ENCODE results near the gene SPATS2. TPM values are rescaled to one million over a fixed set of nuclear protein-coding genes. Genes with fewer than 3 reads are reported as not detected.

Gene SPATS2
- total RNA-seq, 1 donor from 2014 or later, result 69.0 TPM

DNA sequence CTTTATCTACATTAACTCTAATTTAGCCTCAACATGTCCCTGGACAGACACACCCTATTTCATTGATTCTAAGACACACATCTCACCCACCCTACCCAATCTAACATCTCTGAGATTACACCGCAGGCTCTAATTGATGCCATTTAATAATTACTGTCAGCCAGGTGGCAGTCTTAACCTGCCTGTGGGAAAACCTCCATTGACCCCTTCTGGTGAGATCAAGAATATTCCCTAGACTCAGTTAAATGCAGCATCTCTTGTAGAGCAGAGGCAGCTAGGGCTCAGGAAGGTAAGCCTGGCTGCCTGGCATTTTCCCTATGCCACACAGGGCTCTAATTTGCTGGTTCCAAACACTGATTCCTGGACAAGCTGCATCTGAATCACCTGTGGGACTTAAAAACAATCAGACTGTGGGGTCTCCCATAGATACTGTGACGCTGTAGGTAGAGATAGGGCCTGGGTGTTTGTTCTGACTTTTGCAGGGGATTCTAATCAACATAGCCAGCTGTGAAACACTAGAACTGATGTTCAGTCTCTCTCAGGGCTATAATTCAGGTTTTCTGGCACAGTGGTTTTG lies 186.3 kb downstream of the SPATS2 start:
- H3K27ac Mint-ChIP-seq, result no peak overlapping the region
- H3K9me3 Mint-ChIP-seq, result no peaks in the 10 kb centered on the region
- no peak for DNase-seq (ENCODE audit: low spot score in 2 of 2, unreplicated experiment in 2 of 2)
- H3K36me3 Mint-ChIP-seq, result peaks cover 9% of the 10 kb centered on the region
- TF ChIP-seq, protein P1, sequence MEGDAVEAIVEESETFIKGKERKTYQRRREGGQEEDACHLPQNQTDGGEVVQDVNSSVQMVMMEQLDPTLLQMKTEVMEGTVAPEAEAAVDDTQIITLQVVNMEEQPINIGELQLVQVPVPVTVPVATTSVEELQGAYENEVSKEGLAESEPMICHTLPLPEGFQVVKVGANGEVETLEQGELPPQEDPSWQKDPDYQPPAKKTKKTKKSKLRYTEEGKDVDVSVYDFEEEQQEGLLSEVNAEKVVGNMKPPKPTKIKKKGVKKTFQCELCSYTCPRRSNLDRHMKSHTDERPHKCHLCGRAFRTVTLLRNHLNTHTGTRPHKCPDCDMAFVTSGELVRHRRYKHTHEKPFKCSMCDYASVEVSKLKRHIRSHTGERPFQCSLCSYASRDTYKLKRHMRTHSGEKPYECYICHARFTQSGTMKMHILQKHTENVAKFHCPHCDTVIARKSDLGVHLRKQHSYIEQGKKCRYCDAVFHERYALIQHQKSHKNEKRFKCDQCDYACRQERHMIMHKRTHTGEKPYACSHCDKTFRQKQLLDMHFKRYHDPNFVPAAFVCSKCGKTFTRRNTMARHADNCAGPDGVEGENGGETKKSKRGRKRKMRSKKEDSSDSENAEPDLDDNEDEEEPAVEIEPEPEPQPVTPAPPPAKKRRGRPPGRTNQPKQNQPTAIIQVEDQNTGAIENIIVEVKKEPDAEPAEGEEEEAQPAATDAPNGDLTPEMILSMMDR (IDR thresholded peaks at IDR 0.05; ENCODE audit: unreplicated experiment), result peak; percentile 17
- H3K4me3 Mint-ChIP-seq, result no peak overlapping the region
- peaks cover 14% of the 10 kb centered on the region for H3K27me3 Mint-ChIP-seq (ENCODE audit: low read depth)
- peaks cover 3% of the 10 kb centered on the region for H3K4me1 Mint-ChIP-seq

- Mint-ChIP-seq H3K27ac (no peak overlapping the region), H3K4me1 (no peaks in the 10 kb centered on the region), H3K4me3 (no peak overlapping the region), H3K36me3 (peaks cover 13% of the 10 kb centered on the region), H3K9me3 (no peaks in the 10 kb centered on the region), H3K27me3 (ENCODE audit: low read depth) (peaks cover 11% of the 10 kb centered on the region)
- TF ChIP-seq, protein P1 (IDR thresholded peaks at IDR 0.05; ENCODE audit: unreplicated experiment), result no peak
- DNase-seq (ENCODE audit: low spot score in 2 of 2, unreplicated experiment in 2 of 2), result no peak
Observed at GRCh38 chr12:49554266-49554665, 187.0 kb downstream of the SPATS2 start.

DNA sequence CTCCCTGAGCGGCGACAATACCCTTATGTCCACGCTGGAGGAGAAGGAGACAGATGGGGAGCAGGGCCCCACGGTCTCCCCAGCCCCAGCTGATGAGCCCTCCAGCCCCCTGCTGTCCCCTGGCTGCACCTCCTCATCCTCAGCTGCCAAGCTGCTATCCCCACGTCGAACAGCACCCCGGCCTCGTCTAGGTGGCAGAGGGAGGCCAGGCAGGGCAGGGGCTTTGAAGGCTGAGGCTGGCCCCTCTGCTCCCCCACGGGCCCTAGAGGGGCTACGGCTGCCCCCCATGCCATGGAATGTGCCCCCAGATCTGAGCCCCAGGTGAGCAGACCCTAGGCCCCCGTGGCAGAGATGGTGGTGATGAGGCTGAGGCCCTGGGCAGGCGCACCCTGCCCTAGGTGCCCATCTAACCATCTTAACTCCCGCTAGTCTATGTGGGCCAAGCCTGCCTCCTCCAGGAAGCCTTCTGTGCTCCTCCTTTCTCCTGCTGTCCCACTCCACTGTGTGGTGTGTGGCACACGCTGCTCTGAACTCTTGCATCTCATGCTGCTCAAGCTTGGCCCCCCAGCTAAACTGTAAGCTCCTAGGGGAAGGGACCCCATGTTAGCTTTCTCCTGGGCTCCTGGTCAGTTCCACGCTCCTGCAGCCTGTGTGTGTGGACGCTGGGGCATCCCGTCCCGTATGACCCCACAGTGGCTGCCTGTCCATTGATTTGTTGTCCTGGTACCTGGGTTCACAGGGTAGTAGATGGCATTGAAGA lies 188.5 kb downstream of the SPATS2 start:
- peaks cover 3% of the 10 kb centered on the region for H3K27me3 Mint-ChIP-seq (ENCODE audit: low read depth)
- H3K4me1 Mint-ChIP-seq, result no peaks in the 10 kb centered on the region
- H3K36me3 Mint-ChIP-seq, result peaks cover 17% of the 10 kb centered on the region
- no peaks in the 10 kb centered on the region for H3K9me3 Mint-ChIP-seq
- TF ChIP-seq, protein P1 (IDR thresholded peaks at IDR 0.05; ENCODE audit: unreplicated experiment), result no peak
- no peak overlapping the region for H3K4me3 Mint-ChIP-seq
- H3K27ac Mint-ChIP-seq, result no peak overlapping the region
- no peak for DNase-seq (ENCODE audit: low spot score in 2 of 2, unreplicated experiment in 2 of 2)

- Mint-ChIP-seq H3K4me1 (no peaks in the 10 kb centered on the region), H3K9me3 (no peaks in the 10 kb centered on the region), H3K4me3 (no peak overlapping the region), H3K36me3 (peaks cover 19% of the 10 kb centered on the region), H3K27me3 (ENCODE audit: low read depth) (peaks cover 2% of the 10 kb centered on the region), H3K27ac (no peak overlapping the region)
- TF ChIP-seq, protein P1 (IDR thresholded peaks at IDR 0.05; ENCODE audit: unreplicated experiment), result no peak
- no peak for DNase-seq (ENCODE audit: low spot score in 2 of 2, unreplicated experiment in 2 of 2)
Observed at GRCh38 chr12:49556391-49557186, 189.3 kb downstream of the SPATS2 start.

- Mint-ChIP-seq H3K27me3 (ENCODE audit: low read depth) (no peaks in the 10 kb centered on the region), H3K27ac (no peak overlapping the region)
- no peak for DNase-seq (ENCODE audit: low spot score in 2 of 2, unreplicated experiment in 2 of 2)
Observed at GRCh38 chr12:49557187-49557916, 190.1 kb downstream of the SPATS2 start.

More at GRCh38 chr12:49557187-49557916, 190.1 kb downstream of the SPATS2 start:
- peaks cover 25% of the 10 kb centered on the region for H3K36me3 Mint-ChIP-seq
- TF ChIP-seq, protein P1 (IDR thresholded peaks at IDR 0.05; ENCODE audit: unreplicated experiment), result no peak
- H3K9me3 Mint-ChIP-seq, result no peaks in the 10 kb centered on the region
- no peaks in the 10 kb centered on the region for H3K4me1 Mint-ChIP-seq
- no peak overlapping the region for H3K4me3 Mint-ChIP-seq

Data from mesothelial cell of epicardium (in vitro differentiated cells).